NOMO-1 treated with DMSO at 0.1 percent for 48 hours (cell line): ENCODE measurements around the gene ZNF214.

Source experiments
- DNase-seq: peaks from one replicate; lab custom pipeline; 2025; ENCODE audit not compliant: unreplicated experiment; lab: John Stamatoyannopoulos, UW

ZNF214 gene

GRCh38 chr11:7020183-7020917 is at the start of gene ZNF214, which contains the start of gene NLRP14:
ZNF214 (minus strand) TSS chr11:7020346; CDS start chr11:7002835, 17,511 bp downstream.
NLRP14 (plus strand) TSS chr11:7020479; CDS start chr11:7038587, 18,108 bp downstream.
- no peak for DNase-seq

GRCh38 chr11:7062534-7062933 is 42.4 kb upstream of the ZNF214 start:
- no peak for DNase-seq

GRCh38 chr11:7060868-7061267 is 40.7 kb upstream of the ZNF214 start:
- no peak for DNase-seq

GRCh38 chr11:7057641-7058040 is 37.5 kb upstream of the ZNF214 start:
- no peak for DNase-seq

- no peak for DNase-seq
These were observed 36.8 kb upstream of the ZNF214 start for GRCh38 chr11:7056828-7057513.

GRCh38 chr11:7050191-7050590 is 30.0 kb upstream of the ZNF214 start:
- no peak for DNase-seq

GRCh38 chr11:7046474-7047175 is 26.5 kb upstream of the ZNF214 start:
- DNase-seq = no peak

GRCh38 chr11:7034019-7034418 is 13.9 kb upstream of the ZNF214 start:
- no peak for DNase-seq

- DNase-seq = no peak
These were observed 12.5 kb upstream of the ZNF214 start for GRCh38 chr11:7032692-7033091.

- DNase-seq = no peak
These were observed 11.3 kb upstream of the ZNF214 start for GRCh38 chr11:7031471-7031871.

- DNase-seq = no peak
These were observed 10.7 kb upstream of the ZNF214 start for GRCh38 chr11:7030836-7031235.

GRCh38 chr11:7028141-7028540 is 8.0 kb upstream of the ZNF214 start:
- DNase-seq = no peak

GRCh38 chr11:7021318-7021717 is 1.2 kb upstream of the ZNF214 start:
- DNase-seq = no peak

- no peak for DNase-seq
These were observed 505 bp downstream of the ZNF214 start for GRCh38 chr11:7019500-7020182.

GRCh38 chr11:7016011-7016410 is 4.1 kb downstream of the ZNF214 start:
- no peak for DNase-seq

GRCh38 chr11:7014118-7014517 is 6.0 kb downstream of the ZNF214 start:
- DNase-seq = no peak

- no peak for DNase-seq
These were observed 15.7 kb downstream of the ZNF214 start for GRCh38 chr11:7004482-7004881.

GRCh38 chr11:6995703-6996102 is 24.4 kb downstream of the ZNF214 start:
- no peak for DNase-seq

- no peak for DNase-seq
These were observed 27.4 kb downstream of the ZNF214 start for GRCh38 chr11:6992457-6993417.

- no peak for DNase-seq
These were observed 28.1 kb downstream of the ZNF214 start for GRCh38 chr11:6992026-6992425.
